HepG2 (cell line): Measurements from ENCODE around the gene MBD4. TPM values are rescaled to one million over a fixed set of nuclear protein-coding genes. Genes with fewer than 3 reads are reported as not detected.
A peak's percentile ranks its signal among the peaks of the same experiment; 100 is the strongest.

Experiments used
- GFI1 ChIP-seq: sonication (generic); formaldehyde crosslinking; IDR thresholded peaks from 2 replicates; pipeline ENCODE4 v1.5.0; 2020; ENCODE audit warnings: missing genetic modification reagents, mild to moderate bottlenecking, borderline replicate concordance
- MAF1 ChIP-seq: sonication (generic); formaldehyde crosslinking; IDR thresholded peaks from 2 replicates; pipeline ENCODE4 v1.5.0; 2020; ENCODE audit warnings: missing genetic modification reagents, borderline replicate concordance
- MATR3 ChIP-seq: sonication (generic); formaldehyde crosslinking; IDR thresholded peaks from 2 replicates; pipeline ENCODE4 v1.4.0; 2020; ENCODE audit warnings: missing genetic modification reagents
- PCBP2 ChIP-seq: fragments of 200-400 bp; formaldehyde crosslinking; optimal IDR thresholded peaks from 2 replicates; pipeline ENCODE3; 2018; ENCODE audit warnings: low read length, low read depth; ENCODE audit not compliant: poor library complexity, severe bottlenecking
- TSC22D2 ChIP-seq: sonication (generic); formaldehyde crosslinking; IDR thresholded peaks from 2 replicates; pipeline ENCODE4 v1.5.1; 2020; ENCODE audit warnings: missing genetic modification reagents, mild to moderate bottlenecking, borderline replicate concordance
- ZFX ChIP-seq: sonication (generic); formaldehyde crosslinking; IDR thresholded peaks from 2 replicates; pipeline ENCODE4 v1.4.0; 2020; ENCODE audit warnings: mild to moderate bottlenecking, low read depth, missing genetic modification reagents, moderate library complexity
- ZNF282 ChIP-seq: fragments of 450-650 bp; IDR thresholded peaks from 2 replicates; pipeline ENCODE4 v1.6.1; 2018; ENCODE audit not compliant: partially characterized antibody
- ZNF615 ChIP-seq: sonication (generic); formaldehyde crosslinking; IDR thresholded peaks from 2 replicates; pipeline ENCODE4 v1.5.0; 2020; ENCODE audit warnings: mild to moderate bottlenecking, missing genetic modification reagents, borderline replicate concordance
- ZNF772 ChIP-seq: sonication (generic); formaldehyde crosslinking; IDR thresholded peaks from 2 replicates; pipeline ENCODE4 v1.5.0; 2020; ENCODE audit warnings: mild to moderate bottlenecking, missing genetic modification reagents
- ZNF790 ChIP-seq: sonication (generic); formaldehyde crosslinking; IDR thresholded peaks from 2 replicates; pipeline ENCODE4 v1.8.0; 2022; ENCODE audit warnings: missing genetic modification reagents, mild to moderate bottlenecking, borderline replicate concordance
- polyA plus RNA-seq, 8 experiments: library from polyadenylated mRNA; depleted of rRNA in 3 of 8; stranded (reverse) in 7 of 8; unstranded in 1 of 8; fragments of >200 nt; fragmentation: Illumina TruSeq in 4 of 8; extraction: Trizol in 4 of 8; gene quantifications; 2 replicates each; pipeline versions ENCODE4 v1.2.1 to v1.2.3, GENCODE V29; 2011 to 2016; ENCODE audit warnings: low read depth in 4 of 8, missing spikeins in 1 of 8, mixed read lengths in 1 of 8; ENCODE audit not compliant: insufficient read depth in 1 of 8
- total RNA-seq, 5 experiments: library from RNA; depleted of rRNA; stranded (reverse); fragments of >200 nt; fragmentation: Illumina TruSeq; extraction: Trizol; gene quantifications; 2 replicates each; pipeline ENCODE4 v1.2.3, GENCODE V29; 2016; ENCODE audit warnings: low read depth in 1 of 5
- TF ChIP-seq, protein P1 (sequence below): sonication (generic); formaldehyde crosslinking; IDR thresholded peaks from 2 replicates; pipeline ENCODE4 v1.4.0; 2020; ENCODE audit warnings: missing genetic modification reagents, borderline replicate concordance
- TF ChIP-seq, protein P2 (sequence below): sonication (generic); formaldehyde crosslinking; IDR thresholded peaks from 2 replicates; pipeline ENCODE4 v1.5.0; 2020; ENCODE audit warnings: mild to moderate bottlenecking, missing genetic modification reagents, borderline replicate concordance
- TF ChIP-seq, protein P3 (sequence below): IDR thresholded peaks from 2 replicates; pipeline ENCODE4 v1.6.1; 2016; ENCODE audit warnings: missing compliant biosample characterization, missing genetic modification reagents, borderline replicate concordance

Gene MBD4
- total and polyA plus RNA-seq, 2 of the 13 experiments (the other 11 are each of a cell fraction or from before 2014, with no cell fraction given): 14.9 to 25.3 TPM

DNA sequence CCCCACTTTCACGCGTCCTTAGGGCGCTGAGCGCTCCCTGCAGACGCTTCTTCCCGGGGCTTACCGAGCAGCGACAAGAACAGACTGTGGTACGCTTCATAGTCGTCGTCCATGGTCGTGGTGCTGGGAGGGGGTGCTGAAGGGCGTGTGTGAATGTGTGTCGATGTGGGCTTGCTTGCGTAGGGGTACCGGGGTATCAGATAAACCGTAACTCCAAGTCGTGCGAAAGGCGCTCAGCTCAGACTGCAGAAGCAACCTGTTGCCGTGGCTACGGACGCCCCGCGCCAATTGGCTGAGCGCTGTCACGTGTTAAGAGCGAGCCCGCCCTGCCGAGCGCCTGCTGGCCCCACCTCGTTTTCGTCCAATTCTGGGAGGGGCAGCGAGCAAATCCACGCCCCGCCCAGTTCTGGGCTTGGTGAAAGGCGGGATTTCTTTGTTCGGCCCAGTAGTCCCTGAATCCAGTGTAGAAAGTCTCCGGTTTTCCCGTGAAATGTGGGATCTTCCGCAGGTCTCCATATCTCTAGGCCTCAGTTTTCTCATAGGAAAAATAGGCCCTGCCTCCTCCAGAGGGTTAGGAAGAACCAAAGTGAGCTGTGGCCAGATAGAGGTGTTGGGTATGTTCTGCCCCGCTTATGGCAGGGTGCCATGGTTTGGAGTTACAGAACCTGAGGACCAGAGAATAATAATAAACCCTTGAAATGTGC, 11.2 kb downstream of the MBD4 start, which contains the start of gene EFCAB12 (continued):
- TF ChIP-seq, protein P1, sequence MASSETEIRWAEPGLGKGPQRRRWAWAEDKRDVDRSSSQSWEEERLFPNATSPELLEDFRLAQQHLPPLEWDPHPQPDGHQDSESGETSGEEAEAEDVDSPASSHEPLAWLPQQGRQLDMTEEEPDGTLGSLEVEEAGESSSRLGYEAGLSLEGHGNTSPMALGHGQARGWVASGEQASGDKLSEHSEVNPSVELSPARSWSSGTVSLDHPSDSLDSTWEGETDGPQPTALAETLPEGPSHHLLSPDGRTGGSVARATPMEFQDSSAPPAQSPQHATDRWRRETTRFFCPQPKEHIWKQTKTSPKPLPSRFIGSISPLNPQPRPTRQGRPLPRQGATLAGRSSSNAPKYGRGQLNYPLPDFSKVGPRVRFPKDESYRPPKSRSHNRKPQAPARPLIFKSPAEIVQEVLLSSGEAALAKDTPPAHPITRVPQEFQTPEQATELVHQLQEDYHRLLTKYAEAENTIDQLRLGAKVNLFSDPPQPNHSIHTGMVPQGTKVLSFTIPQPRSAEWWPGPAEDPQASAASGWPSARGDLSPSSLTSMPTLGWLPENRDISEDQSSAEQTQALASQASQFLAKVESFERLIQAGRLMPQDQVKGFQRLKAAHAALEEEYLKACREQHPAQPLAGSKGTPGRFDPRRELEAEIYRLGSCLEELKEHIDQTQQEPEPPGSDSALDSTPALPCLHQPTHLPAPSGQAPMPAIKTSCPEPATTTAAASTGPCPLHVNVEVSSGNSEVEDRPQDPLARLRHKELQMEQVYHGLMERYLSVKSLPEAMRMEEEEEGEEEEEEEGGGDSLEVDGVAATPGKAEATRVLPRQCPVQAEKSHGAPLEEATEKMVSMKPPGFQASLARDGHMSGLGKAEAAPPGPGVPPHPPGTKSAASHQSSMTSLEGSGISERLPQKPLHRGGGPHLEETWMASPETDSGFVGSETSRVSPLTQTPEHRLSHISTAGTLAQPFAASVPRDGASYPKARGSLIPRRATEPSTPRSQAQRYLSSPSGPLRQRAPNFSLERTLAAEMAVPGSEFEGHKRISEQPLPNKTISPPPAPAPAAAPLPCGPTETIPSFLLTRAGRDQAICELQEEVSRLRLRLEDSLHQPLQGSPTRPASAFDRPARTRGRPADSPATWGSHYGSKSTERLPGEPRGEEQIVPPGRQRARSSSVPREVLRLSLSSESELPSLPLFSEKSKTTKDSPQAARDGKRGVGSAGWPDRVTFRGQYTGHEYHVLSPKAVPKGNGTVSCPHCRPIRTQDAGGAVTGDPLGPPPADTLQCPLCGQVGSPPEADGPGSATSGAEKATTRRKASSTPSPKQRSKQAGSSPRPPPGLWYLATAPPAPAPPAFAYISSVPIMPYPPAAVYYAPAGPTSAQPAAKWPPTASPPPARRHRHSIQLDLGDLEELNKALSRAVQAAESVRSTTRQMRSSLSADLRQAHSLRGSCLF: peak; percentile 71; the same call in 1 of the 2 replicates
- TF ChIP-seq, protein P2, sequence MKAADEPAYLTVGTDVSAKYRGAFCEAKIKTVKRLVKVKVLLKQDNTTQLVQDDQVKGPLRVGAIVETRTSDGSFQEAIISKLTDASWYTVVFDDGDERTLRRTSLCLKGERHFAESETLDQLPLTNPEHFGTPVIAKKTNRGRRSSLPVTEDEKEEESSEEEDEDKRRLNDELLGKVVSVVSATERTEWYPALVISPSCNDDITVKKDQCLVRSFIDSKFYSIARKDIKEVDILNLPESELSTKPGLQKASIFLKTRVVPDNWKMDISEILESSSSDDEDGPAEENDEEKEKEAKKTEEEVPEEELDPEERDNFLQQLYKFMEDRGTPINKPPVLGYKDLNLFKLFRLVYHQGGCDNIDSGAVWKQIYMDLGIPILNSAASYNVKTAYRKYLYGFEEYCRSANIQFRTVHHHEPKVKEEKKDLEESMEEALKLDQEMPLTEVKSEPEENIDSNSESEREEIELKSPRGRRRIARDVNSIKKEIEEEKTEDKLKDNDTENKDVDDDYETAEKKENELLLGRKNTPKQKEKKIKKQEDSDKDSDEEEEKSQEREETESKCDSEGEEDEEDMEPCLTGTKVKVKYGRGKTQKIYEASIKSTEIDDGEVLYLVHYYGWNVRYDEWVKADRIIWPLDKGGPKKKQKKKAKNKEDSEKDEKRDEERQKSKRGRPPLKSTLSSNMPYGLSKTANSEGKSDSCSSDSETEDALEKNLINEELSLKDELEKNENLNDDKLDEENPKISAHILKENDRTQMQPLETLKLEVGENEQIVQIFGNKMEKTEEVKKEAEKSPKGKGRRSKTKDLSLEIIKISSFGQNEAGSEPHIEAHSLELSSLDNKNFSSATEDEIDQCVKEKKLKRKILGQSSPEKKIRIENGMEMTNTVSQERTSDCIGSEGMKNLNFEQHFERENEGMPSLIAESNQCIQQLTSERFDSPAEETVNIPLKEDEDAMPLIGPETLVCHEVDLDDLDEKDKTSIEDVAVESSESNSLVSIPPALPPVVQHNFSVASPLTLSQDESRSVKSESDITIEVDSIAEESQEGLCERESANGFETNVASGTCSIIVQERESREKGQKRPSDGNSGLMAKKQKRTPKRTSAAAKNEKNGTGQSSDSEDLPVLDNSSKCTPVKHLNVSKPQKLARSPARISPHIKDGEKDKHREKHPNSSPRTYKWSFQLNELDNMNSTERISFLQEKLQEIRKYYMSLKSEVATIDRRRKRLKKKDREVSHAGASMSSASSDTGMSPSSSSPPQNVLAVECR (CRISPR knock-in tag): peak; percentile 86
- TF ChIP-seq ZFX (peak; percentile 75), TSC22D2 (no peak), ZNF790 (CRISPR knock-in tag) (0 out of 2 replicates have a peak, but pooled peaks have one; percentile 22), MAF1 (CRISPR knock-in tag) (0 out of 2 replicates have a peak, but pooled peaks have one; percentile 30), ZNF615 (CRISPR knock-in tag) (no peak), ZNF282 (no peak), ZNF772 (CRISPR knock-in tag) (peak; percentile 63; the same call in 1 of the 2 replicates), PCBP2 (no peak), GFI1 (CRISPR knock-in tag) (no peak), MATR3 (CRISPR knock-in tag) (no peak)
- TF ChIP-seq, protein P3, sequence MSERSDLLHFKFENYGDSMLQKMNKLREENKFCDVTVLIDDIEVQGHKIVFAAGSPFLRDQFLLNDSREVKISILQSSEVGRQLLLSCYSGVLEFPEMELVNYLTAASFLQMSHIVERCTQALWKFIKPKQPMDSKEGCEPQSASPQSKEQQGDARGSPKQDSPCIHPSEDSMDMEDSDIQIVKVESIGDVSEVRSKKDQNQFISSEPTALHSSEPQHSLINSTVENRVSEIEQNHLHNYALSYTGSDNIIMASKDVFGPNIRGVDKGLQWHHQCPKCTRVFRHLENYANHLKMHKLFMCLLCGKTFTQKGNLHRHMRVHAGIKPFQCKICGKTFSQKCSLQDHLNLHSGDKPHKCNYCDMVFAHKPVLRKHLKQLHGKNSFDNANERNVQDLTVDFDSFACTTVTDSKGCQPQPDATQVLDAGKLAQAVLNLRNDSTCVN (CRISPR knock-in tag): no peak
